Right lobe of liver (tissue), 6 donors: ENCODE data around the gene TDP1. TPM values are rescaled to one million over a fixed set of nuclear protein-coding genes. Genes with fewer than 3 reads are reported as not detected.

Source experiments
- ATAC-seq, 4 donors: fragments of 200-7000 bp; cut with Tn5 transposase; one replicate each; pipeline ENCODE4 v1.9.1; 2020; ENCODE audit warnings: mild to moderate bottlenecking in 4 of 4, moderate library complexity in 4 of 4
- DNase-seq, 3 donors: peaks; one replicate each; pipeline ENCODE4 v3.0.0-alpha.2; 2020
- H3K27ac ChIP-seq, 3 donors: fragments of 200-600 bp; one replicate each; pipeline ENCODE4 v1.8.0; 2022
- H3K27me3 ChIP-seq, 2 donors: fragments of 200-600 bp; one replicate each; pipeline ENCODE4 v1.8.0; 2022
- H3K36me3 ChIP-seq, 4 donors: fragments of 200-600 bp; sonication (generic) in 1 of 4; one replicate each; pipeline versions ENCODE4 v1.5.1 to v1.8.0; 2017 to 2022; ENCODE audit warnings: control low read depth in 1 of 4
- H3K4me1 ChIP-seq, 4 donors: fragments of 200-600 bp; sonication (generic) in 1 of 4; one replicate each; pipeline versions ENCODE4 v1.5.1 to v1.8.0; 2017 to 2022; ENCODE audit warnings: control low read depth in 1 of 4
- H3K4me3 ChIP-seq, 3 donors: fragments of 200-600 bp; one replicate each; pipeline ENCODE4 v1.8.0; 2022
- H3K9me3 ChIP-seq, 4 donors: fragments of 200-600 bp; sonication (generic) in 1 of 4; one replicate each; pipeline versions ENCODE4 v1.5.1 to v1.8.0; 2017 to 2022; ENCODE audit warnings: control low read depth in 1 of 4
- CTCF ChIP-seq, 4 donors: fragments of 200-600 bp in 3 of 4; fragments of 450-650 bp in 1 of 4; IDR thresholded peaks; one replicate each; pipeline versions ENCODE4 v1.5.1 to v1.8.0; 2016 to 2022; ENCODE audit warnings: antibody characterized with exemption in 4 of 4, mild to moderate bottlenecking in 2 of 4
- POLR2A ChIP-seq: fragments of 450-650 bp; IDR thresholded peaks from one replicate; pipeline ENCODE4 v1.6.1; 2017; ENCODE audit warnings: antibody characterized with exemption, mild to moderate bottlenecking
- WGBS: methylation state at CpG from one replicate; pipeline ENCODE4 v1.1.6; 2018; ENCODE audit warnings: low coverage, low lambda C conversion rate; ENCODE audit not compliant: insufficient coverage; ENCODE audit errors: missing lambda C conversion rate; 5-methylcytosine and 5-hydroxymethylcytosine counted together
- intact Hi-C, 2 donors: fragments of 100-400 bp; cut with DNase I; formaldehyde crosslinking; loops; one replicate each; pipeline versions ENCODE4 v1.11.2 to v1.14.1; 2022
- total RNA-seq, 6 experiments: library from RNA; depleted of rRNA in 2 of 6; stranded (reverse); fragments of >200 nt in 2 of 6; fragmentation: NEBNext Ultra II Directional in 3 of 6; extraction: Animal tissue kit (Norgen Biotek cat#: 25700) in 3 of 6; gene quantifications; one replicate each; pipeline versions ENCODE4 v1.1.0 to v1.2.4, GENCODE V29; 2016 to 2023
- donor health status: DM: no; HTN: yes; CAD: no.
- donor health status: DM: no; HTN: no; CAD: no.
- donor health status: DM: no; HTN: no; CAD: no.
- donor health status: DM: no; HTN: yes; CAD: no.
- donor health status: DM: no; HTN: yes; CAD: no.

TDP1 gene
- total RNA-seq, 6 experiments from 2014 or later = 4.9 to 7.1 (median 6.6) TPM

GRCh38 chr14:90050271-90050670, 94.5 kb downstream of the TDP1 start:
- DNase-seq (no peak), ATAC-seq (no peak)
- Histone ChIP-seq H3K9me3 (no peaks in the 10 kb centered on the region), H3K27ac (no peak overlapping the region), H3K4me3 (no peak overlapping the region), H3K27me3 (no peaks in the 10 kb centered on the region), H3K4me1 (no peaks in the 10 kb centered on the region), H3K36me3 (no peaks in the 10 kb centered on the region)
- TF ChIP-seq POLR2A (no peak), CTCF (IDR thresholded peaks at IDR 0.05) (no peak)
- 88% methylated on average over 3 of the region's 4 CpGs for WGBS
- intact Hi-C loops = no loop called here

DNA sequence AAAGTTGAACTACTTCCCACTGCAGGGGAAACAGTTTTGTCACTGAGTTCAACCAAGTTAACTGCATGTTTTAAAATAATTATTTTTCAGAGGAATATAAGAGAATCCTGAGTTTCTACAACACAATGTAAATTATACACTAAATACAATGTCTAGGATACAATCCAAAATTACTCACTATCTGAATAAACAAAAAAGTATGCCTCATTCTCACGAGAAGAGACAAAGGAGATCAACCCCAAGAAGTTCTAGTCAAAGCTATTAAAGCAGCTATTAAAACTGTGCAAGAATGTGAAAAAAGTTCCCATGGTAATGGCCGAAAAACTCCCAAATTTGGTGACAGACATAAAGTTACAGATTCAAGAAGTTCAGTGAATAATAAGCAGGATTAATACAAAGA, 97.3 kb downstream of the TDP1 start:
- 48% methylated on average over 2 of the region's 2 CpGs for WGBS
- Histone ChIP-seq H3K36me3 (no peaks in the 10 kb centered on the region), H3K4me1 (no peaks in the 10 kb centered on the region), H3K27me3 (no peaks in the 10 kb centered on the region), H3K4me3 (no peak overlapping the region), H3K27ac (no peak overlapping the region), H3K9me3 (no peaks in the 10 kb centered on the region)
- intact Hi-C loops = no loop called here
- DNase-seq (no peak), ATAC-seq (no peak)
- TF ChIP-seq POLR2A = no peak
- TF ChIP-seq CTCF (IDR thresholded peaks at IDR 0.05) = no peak

GRCh38 chr14:90054803-90055202, 99.1 kb downstream of the TDP1 start:
- intact Hi-C loops = no loop called here
- Histone ChIP-seq H3K36me3 (no peaks in the 10 kb centered on the region), H3K9me3 (no peaks in the 10 kb centered on the region), H3K27me3 (no peaks in the 10 kb centered on the region), H3K27ac (no peak overlapping the region), H3K4me1 (no peaks in the 10 kb centered on the region), H3K4me3 (no peak overlapping the region)
- ATAC-seq = no peak
- TF ChIP-seq CTCF (IDR thresholded peaks at IDR 0.05) (no peak), POLR2A (no peak)
- DNase-seq = no peak
- 71% methylated on average over 1 of the region's 1 CpG for WGBS

DNA sequence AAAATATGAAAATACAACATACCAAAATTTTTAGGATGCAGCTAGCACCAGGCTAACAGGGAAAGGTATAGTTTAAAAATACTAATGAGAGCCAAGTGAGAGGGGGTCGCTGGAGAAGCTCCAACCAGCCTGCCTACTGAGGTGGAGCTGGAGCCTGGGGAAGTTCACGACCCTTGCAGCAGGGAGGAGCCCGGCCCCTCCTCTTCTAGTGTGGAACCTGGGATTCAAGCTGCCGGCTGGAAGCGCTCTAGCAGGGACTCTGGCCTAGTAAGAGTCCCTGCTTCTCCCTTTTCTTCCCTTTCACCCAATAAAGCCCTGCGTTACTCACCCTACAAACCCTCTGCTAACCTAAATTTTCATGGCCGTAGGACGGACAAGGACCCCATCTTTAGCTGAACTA, 101.1 kb downstream of the TDP1 start:
- ATAC-seq = no peak
- H3K27me3 ChIP-seq = peaks cover 0 to 12% of the 10 kb centered on the region in 2 donors
- no peaks in the 10 kb centered on the region for H3K36me3 ChIP-seq
- H3K9me3 ChIP-seq = no peaks in the 10 kb centered on the region
- H3K4me1 ChIP-seq = peaks cover 0 to 15% (median 0%) of the 10 kb centered on the region in 4 donors
- TF ChIP-seq POLR2A = no peak
- TF ChIP-seq CTCF (IDR thresholded peaks at IDR 0.05) = no peak
- no peak for DNase-seq
- no peak overlapping the region for H3K4me3 ChIP-seq
- no peak overlapping the region for H3K27ac ChIP-seq
- 31% methylated on average over 4 of the region's 8 CpGs for WGBS
- intact Hi-C loops = no loop called here

- no peak for ATAC-seq
- H3K4me3 ChIP-seq = no peak overlapping the region
- intact Hi-C loops = no loop called here
- no peak for DNase-seq
- H3K27me3 ChIP-seq = peaks cover 0 to 12% of the 10 kb centered on the region in 2 donors
- peaks cover 0 to 26% (median 0%) of the 10 kb centered on the region in 4 donors for H3K4me1 ChIP-seq
- no peak overlapping the region for H3K27ac ChIP-seq
- WGBS = 69% methylated on average over 7 of the region's 7 CpGs
- no peaks in the 10 kb centered on the region for H3K9me3 ChIP-seq
- H3K36me3 ChIP-seq = no peaks in the 10 kb centered on the region
- TF ChIP-seq CTCF (IDR thresholded peaks at IDR 0.05) (no peak), POLR2A (no peak)
Measured at GRCh38 chr14:90058876-90059458, 103.2 kb downstream of the TDP1 start.
